K562 (cell line): ENCODE data around the gene DAZAP1. TPM values are rescaled to one million over a fixed set of nuclear protein-coding genes. Genes with fewer than 3 reads are reported as not detected.

ENCODE experiments used
- ATF4 ChIP-seq: fragments of 450-650 bp; formaldehyde crosslinking; IDR thresholded peaks from 2 replicates; pipeline ENCODE4 v1.4.0; 2022; ENCODE audit warnings: mild to moderate bottlenecking, moderate library complexity
- CBX2 ChIP-seq: fragments of 200-600 bp; sonication (generic); IDR thresholded peaks from one replicate; pipeline ENCODE4 v1.6.1; 2012; ENCODE audit warnings: mild to moderate bottlenecking, low read length, inconsistent platforms; ENCODE audit not compliant: insufficient read depth, poor library complexity, severe bottlenecking
- CC2D1A ChIP-seq: fragments of 450-650 bp; IDR thresholded peaks from 2 replicates; pipeline ENCODE4 v1.6.1; 2017; ENCODE audit warnings: mild to moderate bottlenecking
- CXXC5 ChIP-seq: fragments of 250-450 bp; sonication (Bioruptor Pico); IDR thresholded peaks from 2 replicates; pipeline ENCODE4 v1.8.0; 2022; ENCODE audit warnings: inconsistent platforms, mild to moderate bottlenecking, moderate library complexity
- DMBX1 ChIP-seq: fragments of 250-450 bp; sonication (Bioruptor Pico); IDR thresholded peaks from 2 replicates; pipeline ENCODE4 v1.8.0; 2022; ENCODE audit warnings: inconsistent platforms, mild to moderate bottlenecking, moderate library complexity, borderline replicate concordance
- ESRRA ChIP-seq: fragments of 450-650 bp; IDR thresholded peaks from 2 replicates; pipeline ENCODE4 v1.6.1; 2014; ENCODE audit warnings: low read depth, mild to moderate bottlenecking, moderate library complexity, borderline replicate concordance
- HDAC6 ChIP-seq: IDR thresholded peaks from 2 replicates; pipeline ENCODE4 v1.6.1; 2012; ENCODE audit warnings: low read depth, mild to moderate bottlenecking, control low read depth, inconsistent platforms, low read length, moderate library complexity
- KDM2B ChIP-seq: fragments of 250-450 bp; sonication (Bioruptor Pico); IDR thresholded peaks from 2 replicates; pipeline ENCODE4 v1.8.0; 2021; ENCODE audit warnings: mild to moderate bottlenecking, moderate library complexity
- MAX ChIP-seq: sonication (generic); formaldehyde crosslinking; IDR thresholded peaks from 2 replicates; pipeline ENCODE4 v1.9.0; 2022; ENCODE audit warnings: mild to moderate bottlenecking, missing genetic modification reagents
- NCOA4 ChIP-seq: fragments of 450-650 bp; IDR thresholded peaks from 2 replicates; pipeline ENCODE4 v1.6.1; 2018; ENCODE audit warnings: mild to moderate bottlenecking; ENCODE audit not compliant: partially characterized antibody
- NONO ChIP-seq, 2 experiments: fragments of 200-400 bp in 1 of 2; fragments of 450-650 bp in 1 of 2; formaldehyde crosslinking in 1 of 2; IDR thresholded peaks; 2 replicates each; pipeline ENCODE4 v1.6.1; 2017; ENCODE audit warnings: low read depth in 2 of 2, mild to moderate bottlenecking in 2 of 2, moderate library complexity in 2 of 2, low read length in 1 of 2
- NR2C2 ChIP-seq, 2 experiments: fragments of 200-800 bp in 1 of 2; sonication (Bioruptor generic) in 1 of 2; sonication (generic) in 1 of 2; formaldehyde crosslinking in 1 of 2; IDR thresholded peaks; 2 replicates each; pipeline versions ENCODE4 v1.6.1 to v1.8.0; 2016 to 2022; ENCODE audit warnings: mild to moderate bottlenecking in 1 of 2, missing compliant biosample characterization in 1 of 2, missing genetic modification characterization in 1 of 2, missing genetic modification reagents in 1 of 2
- NUFIP1 ChIP-seq: fragments of 450-650 bp; IDR thresholded peaks from 2 replicates; pipeline ENCODE4 v1.6.1; 2018; ENCODE audit not compliant: partially characterized antibody
- POLR3G ChIP-seq: IDR thresholded peaks from 2 replicates; pipeline ENCODE4 v1.6.1; 2011; ENCODE audit not compliant: insufficient read length, insufficient replicate concordance; ENCODE audit errors: extremely low read depth
- RFX7 ChIP-seq: fragments of 250-450 bp; sonication (Bioruptor Pico); IDR thresholded peaks from 2 replicates; pipeline ENCODE4 v1.5.1; 2021; ENCODE audit warnings: mild to moderate bottlenecking
- ZKSCAN3 ChIP-seq: fragments of 250-450 bp; sonication (Bioruptor Pico); IDR thresholded peaks from 2 replicates; pipeline ENCODE4 v1.4.0; 2020
- ZNF23 ChIP-seq: fragments of 250-450 bp; sonication (Bioruptor Pico); IDR thresholded peaks from 2 replicates; pipeline ENCODE4 v1.4.0; 2020; ENCODE audit warnings: mild to moderate bottlenecking
- ZNF277 ChIP-seq: fragments of 250-450 bp; sonication (Bioruptor Pico); IDR thresholded peaks from 2 replicates; pipeline ENCODE4 v1.8.0; 2022; ENCODE audit warnings: inconsistent platforms, mild to moderate bottlenecking, moderate library complexity, borderline replicate concordance
- ZNF324 ChIP-seq: fragments of 250-450 bp; sonication (Bioruptor Pico); IDR thresholded peaks from 2 replicates; pipeline ENCODE4 v1.4.0; 2020; ENCODE audit warnings: mild to moderate bottlenecking
- ZNF395 ChIP-seq: fragments of 200-800 bp; sonication (Bioruptor generic); IDR thresholded peaks from 2 replicates; pipeline ENCODE4 v1.6.1; 2017; ENCODE audit warnings: missing genetic modification characterization, missing compliant biosample characterization
- ZNF41 ChIP-seq: fragments of 250-450 bp; sonication (Bioruptor Pico); conservative IDR thresholded peaks from 2 replicates; pipeline ENCODE4 v1.4.0; 2020; ENCODE audit warnings: mild to moderate bottlenecking
- ZNF436 ChIP-seq: fragments of 250-450, 450-650 bp; sonication (Bioruptor Pico); formaldehyde crosslinking; IDR thresholded peaks from 2 replicates; pipeline ENCODE4 v1.7.0; 2020; ENCODE audit warnings: mild to moderate bottlenecking
- ZNF644 ChIP-seq: fragments of 200-800 bp; sonication (Bioruptor generic); IDR thresholded peaks from 2 replicates; pipeline ENCODE4 v1.6.1; 2016; ENCODE audit warnings: low read depth, missing genetic modification characterization, missing compliant biosample characterization
- polyA plus RNA-seq, 8 experiments: library from polyadenylated mRNA; depleted of rRNA in 4 of 8; stranded (reverse) in 5 of 8; unstranded in 3 of 8; fragments of >200 nt; fragmentation: Nextera tagmentation in 2 of 8; fragmentation: Illumina TruSeq in 1 of 8; extraction: Ambion mirVana in 2 of 8; extraction: Trizol in 1 of 8; gene quantifications; 2 replicates each; pipeline versions ENCODE4 v1.2.1 to v1.2.3, GENCODE V29; 2011 to 2014; ENCODE audit warnings: inconsistent platforms in 1 of 8, missing spikeins in 1 of 8
- total RNA-seq, 7 experiments: library from RNA; depleted of rRNA in 6 of 7; stranded (reverse); fragments of >200 nt in 6 of 7; fragmentation: Illumina TruSeq in 2 of 7; extraction: Trizol in 2 of 7; gene quantifications; 2 replicates each; pipeline versions ENCODE4 v1.2.1 to v1.2.3, GENCODE V29; 2011 to 2021; ENCODE audit warnings: low replicate concordance in 1 of 7

DAZAP1 gene
- total and polyA plus RNA-seq, 9 of the 15 experiments (the other 6 are each of a cell fraction or from before 2014, with no cell fraction given) = 10.8 to 289 (median 142) TPM

- TF ChIP-seq ZNF395 = no peak
- TF ChIP-seq NONO (IDR thresholded peaks at IDR 0.05; ENCODE audit: low read depth in 2 of 2, low read length in 1 of 2) = 0 out of 4 replicates have a peak, but pooled peaks of 1 of the 2 experiments have one; percentile 50
- no peak for TF ChIP-seq DMBX1
- no peak for TF ChIP-seq CC2D1A
- no peak for TF ChIP-seq NR2C2 (CRISPR knock-in tag; IDR thresholded peaks at IDR 0.05)
- TF ChIP-seq NR2C2 (tag; IDR thresholded peaks at IDR 0.05) = no peak
- no peak for TF ChIP-seq ATF4 (CRISPR knock-in tag)
- no peak; the same call in 1 of the 2 replicates for TF ChIP-seq ESRRA
- no peak for TF ChIP-seq ZNF23 (CRISPR knock-in tag)
- TF ChIP-seq ZNF277 (CRISPR knock-in tag) = no peak
- TF ChIP-seq ZNF41 = no peak
- peak; percentile 24; the same call in 1 of the 2 replicates for TF ChIP-seq MAX (CRISPR knock-in tag)
- peak; percentile 75 for TF ChIP-seq CXXC5 (CRISPR knock-in tag)
- TF ChIP-seq ZNF324 = no peak
- no peak for TF ChIP-seq ZNF644 (tag)
- TF ChIP-seq RFX7 (CRISPR knock-in tag) = no peak
- TF ChIP-seq KDM2B (CRISPR knock-in tag) = peak; percentile 71; the same call in 1 of the 2 replicates
- TF ChIP-seq NUFIP1 = no peak
- TF ChIP-seq HDAC6 = no peak
- TF ChIP-seq POLR3G = no peak
- TF ChIP-seq ZKSCAN3 (CRISPR knock-in tag) = no peak
- no peak for TF ChIP-seq CBX2
- no peak for TF ChIP-seq ZNF436 (CRISPR knock-in tag)
- TF ChIP-seq NCOA4 = no peak
These were observed 38.0 kb downstream of the DAZAP1 start (continued) for GRCh38 chr19:1445185-1445931.
